Hematopoietic multipotent progenitor cell treated with erythropoietin and hydrocortisone succinate and interleukin-3 and kit ligand, for 8 days (in vitro differentiated cells): ENCODE data around the gene CXorf38.
"Not testable (repeated sequence)": the region's sequence is repeated elsewhere in the genome, so short reads cannot be mapped to it uniquely, and the experiment has no call there.

ENCODE experiments used
- DNase-seq: peaks from one replicate; pipeline ENCODE4 v3.0.0-alpha.2; 2015

Gene CXorf38

GRCh38 chrX:40625294-40625693 is 22.1 kb downstream of the CXorf38 start:
- DNase-seq = no peak

- DNase-seq = no peak
Measured at GRCh38 chrX:40623665-40624064, 23.7 kb downstream of the CXorf38 start.

GRCh38 chrX:40623139-40623536 is 24.2 kb downstream of the CXorf38 start, which contains the start of gene MPC1L:
MPC1L (plus strand) TSS chrX:40623428; CDS start chrX:40623566, 138 bp downstream.
- DNase-seq = no peak

GRCh38 chrX:40622479-40623138 is 24.8 kb downstream of the CXorf38 start:
- no peak for DNase-seq

- no peak for DNase-seq
Measured at GRCh38 chrX:40617566-40617965, 29.8 kb downstream of the CXorf38 start.

- DNase-seq = no peak
Measured at GRCh38 chrX:40615976-40616375, 31.4 kb downstream of the CXorf38 start.

- no peak for DNase-seq
Measured at GRCh38 chrX:40612511-40612910, 34.9 kb downstream of the CXorf38 start.

- no peak for DNase-seq
Measured at GRCh38 chrX:40607381-40607780, 40.0 kb downstream of the CXorf38 start.

GRCh38 chrX:40603446-40603845 is 43.9 kb downstream of the CXorf38 start:
- DNase-seq = no peak

GRCh38 chrX:40589616-40590321 is 57.6 kb downstream of the CXorf38 start:
- DNase-seq = not testable (repeated sequence)

GRCh38 chrX:40587623-40588022 is 59.7 kb downstream of the CXorf38 start:
- not testable (repeated sequence) for DNase-seq

- DNase-seq = no peak
Measured at GRCh38 chrX:40582811-40583210, 64.5 kb downstream of the CXorf38 start.

- DNase-seq = not testable (repeated sequence)
Measured at GRCh38 chrX:40582178-40582577, 65.2 kb downstream of the CXorf38 start.

GRCh38 chrX:40581336-40581920 is 65.9 kb downstream of the CXorf38 start:
- DNase-seq = no peak

GRCh38 chrX:40580537-40581335 is 66.6 kb downstream of the CXorf38 start, which contains the start of gene ATP6AP2:
ATP6AP2 (plus strand) TSS chrX:40580970; CDS start chrX:40581066, 96 bp downstream.
- peak; percentile 94 for DNase-seq

GRCh38 chrX:40579900-40580536 is 67.3 kb downstream of the CXorf38 start:
- no peak for DNase-seq

- DNase-seq = no peak
Measured at GRCh38 chrX:40579141-40579540, 68.2 kb downstream of the CXorf38 start.

GRCh38 chrX:40578039-40578695 is 69.2 kb downstream of the CXorf38 start:
- DNase-seq = no peak
